KBM-7 (cell line): ENCODE measurements around the gene CRB1.

Experiments
- DNase-seq: peaks from one replicate; pipeline ENCODE4 v3.0.0-alpha.2; 2015
- in situ Hi-C: fragments of 300-500 bp; cut with MboI; formaldehyde crosslinking; loops from 2 replicates; pipeline ENCODE4 v1.14.3; 2020; ENCODE audit warnings: low sequenced_read_pairs, low pct_unique_long_range_greater_than_20kb, mixed read lengths

CRB1 gene

DNA sequence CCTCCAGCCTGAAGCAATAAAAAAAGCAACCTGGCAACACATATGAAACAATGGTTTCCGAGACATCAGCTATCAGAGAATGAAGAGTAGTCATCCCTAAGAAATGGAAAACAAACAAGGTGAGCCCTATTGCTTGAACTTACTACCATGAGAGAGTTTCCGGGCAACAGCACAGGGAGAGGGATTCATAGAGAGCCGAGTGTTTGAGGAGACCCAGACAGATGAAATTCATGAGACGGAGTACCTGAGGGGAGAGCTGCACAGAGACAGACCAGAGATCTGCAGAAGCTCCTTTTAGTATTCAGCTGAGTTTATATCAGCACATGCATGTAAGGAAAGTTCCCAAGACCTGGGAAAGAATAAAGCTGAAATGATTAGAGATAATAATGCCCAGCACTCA, 19.8 kb downstream of the CRB1 start:
- in situ Hi-C loops = no loop called here
- DNase-seq = no peak

DNA sequence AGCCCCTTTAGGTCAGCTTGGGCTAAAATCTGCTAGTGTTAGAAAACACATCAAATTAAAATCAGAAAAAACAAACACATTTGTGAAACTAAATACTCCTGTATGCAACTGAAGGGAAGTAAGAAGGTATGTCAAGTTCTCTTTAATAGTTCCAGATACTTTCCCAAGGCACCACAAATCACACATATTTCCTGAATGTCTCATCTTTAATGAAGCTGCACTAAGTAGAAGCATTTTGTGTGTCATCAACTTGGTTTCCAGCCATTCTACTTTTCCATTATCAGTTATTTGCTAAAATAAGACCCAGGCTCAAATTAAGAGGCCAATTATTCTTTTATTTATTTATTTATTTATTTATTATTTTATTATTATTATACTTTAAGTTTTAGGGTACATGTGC, 34.7 kb downstream of the CRB1 start:
- no peak for DNase-seq
- in situ Hi-C loops = no loop called here

DNA sequence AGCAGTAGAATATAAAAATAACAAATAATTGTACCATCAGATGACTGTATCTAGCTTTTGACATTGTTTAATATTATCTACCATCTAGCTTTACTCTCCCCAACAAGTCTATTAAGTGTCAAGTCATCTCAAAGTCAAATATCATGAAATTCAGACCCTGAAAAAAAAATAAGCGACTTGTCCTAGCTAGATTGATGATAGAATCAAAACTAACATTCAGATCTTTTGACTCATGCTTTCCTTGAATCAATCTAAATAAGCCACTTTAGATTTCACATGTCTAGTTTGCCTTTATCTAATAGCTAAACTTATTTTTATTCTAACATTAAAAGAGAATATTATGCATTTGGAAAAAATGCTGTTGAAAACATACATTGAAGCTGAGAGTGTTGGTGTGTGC, 35.4 kb downstream of the CRB1 start:
- no peak for DNase-seq

DNA sequence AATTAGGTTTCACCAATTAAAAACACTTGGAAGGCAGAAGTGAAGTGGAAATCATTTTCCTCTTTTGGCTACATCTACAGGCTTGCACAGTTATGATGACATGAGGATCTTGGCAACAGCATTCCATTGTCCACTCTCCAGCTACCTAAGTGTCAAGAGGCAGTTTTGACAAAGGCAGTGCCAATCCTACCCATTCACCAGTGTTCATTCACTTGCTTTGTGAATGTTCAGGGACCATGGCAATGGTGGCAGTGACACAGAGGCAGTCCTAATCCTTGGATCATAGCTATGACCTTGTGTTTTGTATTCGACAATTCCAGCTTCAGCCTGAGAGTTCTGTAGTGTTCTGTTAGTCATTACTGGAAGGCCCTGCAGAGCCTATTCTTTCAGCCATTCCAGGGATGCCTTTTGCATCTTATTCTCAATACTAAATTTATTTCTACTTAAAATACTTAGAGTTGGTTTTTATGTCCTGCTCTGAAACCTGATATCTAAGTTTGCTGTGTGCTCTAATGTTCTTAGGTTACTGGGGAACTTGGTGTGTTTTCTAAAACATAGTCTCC, 36.7 kb downstream of the CRB1 start:
- DNase-seq = no peak
- in situ Hi-C loops = no loop called here

More for the DNA sequence above, 35.4 kb downstream of the CRB1 start:
- in situ Hi-C loops = no loop called here

DNA sequence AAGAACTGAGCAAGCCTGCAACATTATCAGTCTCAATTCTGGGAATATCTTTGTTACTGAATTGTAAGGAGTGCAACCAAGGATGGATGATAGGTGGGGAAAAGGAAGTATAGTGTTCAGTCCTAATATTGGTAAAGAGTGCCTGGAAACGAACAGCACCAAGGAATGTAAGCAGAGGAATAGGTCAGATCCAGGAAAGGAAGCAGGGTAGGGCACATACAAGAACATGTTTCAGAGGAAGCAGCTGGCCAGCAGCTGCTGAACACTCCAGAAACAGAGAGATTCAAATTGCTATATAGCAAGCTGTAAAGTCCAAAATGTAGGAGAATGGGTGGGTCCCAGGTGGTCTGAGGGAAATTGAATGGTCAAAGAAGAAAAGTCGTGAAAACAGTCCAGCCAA, 37.9 kb downstream of the CRB1 start:
- no peak for DNase-seq
- in situ Hi-C loops = no loop called here

DNA sequence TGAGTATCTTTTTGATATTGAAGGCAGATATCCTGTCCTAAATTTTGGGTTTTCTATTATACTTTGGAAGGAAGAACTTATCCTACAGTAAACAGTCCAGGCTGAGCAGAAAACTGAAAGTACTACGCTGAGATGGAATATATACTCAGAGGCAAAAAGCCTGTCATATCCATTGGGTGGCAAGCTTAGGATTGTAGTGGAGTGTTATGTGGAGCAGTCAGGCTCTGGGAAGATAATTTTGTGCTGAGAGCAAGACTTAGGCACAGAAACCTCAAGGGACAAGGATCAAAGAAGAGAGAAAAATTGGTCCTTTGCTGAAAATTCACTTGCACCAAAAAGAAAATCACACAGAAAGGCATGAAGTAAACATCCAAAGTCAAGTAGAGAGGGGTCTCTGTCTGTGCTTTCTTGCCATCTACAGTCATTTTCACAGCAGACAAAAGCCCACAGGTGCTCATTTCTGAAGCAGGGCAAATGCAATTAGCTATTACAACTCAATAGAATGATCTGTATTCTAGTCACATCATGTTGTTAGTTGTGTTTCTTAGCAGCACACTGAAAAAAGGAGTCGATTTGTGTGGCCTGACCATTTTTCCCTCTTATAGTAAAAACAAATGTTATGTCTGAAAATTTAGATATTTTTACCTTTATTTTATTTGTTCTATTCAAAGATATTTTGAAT, 38.5 kb downstream of the CRB1 start:
- no peak for DNase-seq

DNA sequence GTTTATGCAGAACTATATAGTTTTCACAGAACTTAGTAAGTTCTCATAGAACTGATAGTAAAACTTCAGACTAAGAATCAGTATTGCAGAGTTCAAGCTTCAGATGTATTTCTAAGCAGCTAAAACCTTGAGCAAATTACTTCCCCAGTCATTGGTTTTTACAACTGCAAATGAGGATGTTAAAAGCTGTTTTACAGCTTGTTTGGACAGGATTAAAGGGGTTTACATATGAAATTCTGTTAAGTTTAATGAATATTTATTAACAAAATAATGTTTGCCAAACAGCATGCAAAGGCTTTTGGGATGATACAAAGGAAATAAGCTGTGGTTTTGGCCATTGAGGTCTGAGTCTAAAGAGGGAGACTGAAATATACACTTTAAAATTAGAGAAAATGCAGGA, 39.1 kb downstream of the CRB1 start:
- in situ Hi-C loops = no loop called here
- no peak for DNase-seq

More for the DNA sequence above, 38.5 kb downstream of the CRB1 start:
- in situ Hi-C loops = no loop called here

DNA sequence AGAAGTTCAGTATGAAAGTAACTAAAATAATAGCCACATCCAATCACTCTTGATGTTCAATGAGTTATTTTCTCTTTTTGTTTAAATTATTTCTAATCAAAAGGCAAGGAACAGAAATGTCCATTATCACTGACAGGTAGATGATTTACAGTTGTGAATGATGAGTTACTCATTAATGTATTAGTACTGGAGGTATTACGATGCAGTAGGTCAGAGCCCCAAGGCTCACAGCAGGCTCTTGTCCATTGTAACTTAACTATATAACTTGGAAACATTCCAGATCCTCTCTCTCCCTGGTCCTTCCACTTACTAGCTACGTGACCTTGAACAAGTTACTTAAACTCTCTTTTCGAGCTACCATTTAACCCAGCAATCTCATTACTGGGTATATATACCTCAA, 39.5 kb downstream of the CRB1 start:
- in situ Hi-C loops = no loop called here

DNA sequence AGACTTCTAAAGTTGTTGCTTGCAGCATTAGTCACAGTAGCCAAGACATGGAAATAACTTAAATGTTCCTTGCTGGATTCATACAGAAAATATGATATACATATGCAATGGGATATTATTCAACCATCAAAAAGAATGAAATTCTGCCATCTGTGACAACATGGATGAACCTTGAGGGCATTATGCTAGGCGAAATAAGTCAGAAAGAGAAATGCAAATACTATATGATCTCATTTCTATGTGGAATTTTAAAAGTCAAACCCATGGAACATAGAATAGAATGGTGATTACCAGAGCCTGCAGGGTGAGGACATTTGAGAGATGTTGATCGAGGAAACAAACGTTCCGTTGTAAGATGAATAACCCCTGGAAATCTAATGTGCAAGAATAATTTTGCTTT, 43.0 kb downstream of the CRB1 start:
- no peak for DNase-seq
- in situ Hi-C loops = no loop called here

More for the DNA sequence above, 39.5 kb downstream of the CRB1 start:
- no peak for DNase-seq

DNA sequence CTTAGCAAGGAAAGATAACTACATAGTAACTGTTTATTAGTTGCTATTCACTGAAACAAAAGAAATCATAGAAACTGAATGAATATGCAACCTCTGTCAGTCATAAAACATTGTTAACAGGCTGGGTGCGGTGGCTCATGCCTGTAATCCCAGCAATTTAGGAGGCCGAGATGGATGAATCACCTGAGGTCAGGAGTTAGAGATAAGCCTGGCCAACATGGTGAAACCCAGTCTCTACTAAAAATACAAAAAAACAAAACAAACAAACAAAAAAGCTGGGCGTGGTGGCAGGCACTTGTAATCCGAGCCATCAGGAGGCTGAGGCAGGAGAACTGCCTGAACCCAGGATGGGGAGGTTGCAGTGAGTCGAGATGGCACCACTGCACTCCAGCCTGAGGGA, 44.1 kb downstream of the CRB1 start:
- in situ Hi-C loops = no loop called here
- DNase-seq = no peak

DNA sequence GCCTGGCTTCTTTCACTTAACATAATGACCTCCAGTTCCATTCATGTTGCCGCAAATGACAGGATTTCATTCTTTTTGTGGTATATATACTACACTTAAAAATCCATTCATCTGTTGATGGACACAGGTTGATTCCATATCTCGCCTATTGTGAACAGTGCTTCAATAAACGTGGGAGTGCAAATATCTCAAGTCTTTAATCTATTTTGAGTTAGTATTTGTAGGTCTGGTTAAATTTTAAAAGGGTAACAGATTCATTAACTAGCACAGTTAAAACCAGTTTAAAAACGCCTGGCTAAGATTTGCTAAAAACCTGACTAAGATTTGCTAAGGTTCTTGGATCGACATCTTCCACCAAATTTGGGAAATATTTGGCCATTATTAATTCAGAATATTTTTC, 45.7 kb downstream of the CRB1 start:
- no peak for DNase-seq
- in situ Hi-C loops = no loop called here

DNA sequence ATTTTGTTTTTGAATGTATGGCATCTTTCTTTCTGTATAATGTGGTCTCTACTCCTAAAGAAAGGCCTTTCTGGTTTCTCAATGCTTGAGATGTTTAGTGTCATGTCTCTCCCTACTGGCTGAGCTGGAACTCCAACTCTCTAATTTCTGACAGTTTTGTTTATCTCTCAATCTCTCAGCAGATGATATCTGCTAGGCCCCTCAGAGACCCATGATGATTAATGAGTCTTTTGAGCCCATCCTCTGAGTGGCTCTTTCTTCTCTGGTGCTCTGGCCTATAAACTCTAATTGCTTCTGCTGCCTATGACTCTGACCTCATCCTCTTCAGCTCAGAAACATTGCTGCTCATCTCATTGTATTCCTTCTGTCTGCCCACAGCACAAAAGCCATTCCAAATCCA, 46.6 kb downstream of the CRB1 start:
- no peak for DNase-seq
- in situ Hi-C loops = no loop called here

DNA sequence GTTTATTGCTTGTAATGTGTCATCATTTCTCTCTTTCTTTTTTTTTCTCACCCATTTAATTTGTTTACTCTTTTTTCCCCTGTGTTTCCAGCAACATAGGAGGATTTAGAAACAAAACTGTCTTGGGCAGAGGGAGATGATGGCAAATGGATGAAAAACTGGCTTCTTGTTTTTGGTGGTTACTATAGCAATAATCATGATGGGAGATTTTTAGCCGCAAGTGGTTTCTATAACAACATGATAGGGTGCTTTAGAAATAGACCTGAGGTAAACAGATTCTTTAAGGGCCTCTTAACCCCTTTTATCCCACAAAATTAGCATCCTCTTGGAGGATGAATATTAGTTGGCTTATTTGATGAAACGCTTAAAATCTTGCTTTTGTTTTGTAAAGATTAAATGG, 51.6 kb downstream of the CRB1 start:
- in situ Hi-C loops = no loop called here
- peak; percentile 8 for DNase-seq

DNA sequence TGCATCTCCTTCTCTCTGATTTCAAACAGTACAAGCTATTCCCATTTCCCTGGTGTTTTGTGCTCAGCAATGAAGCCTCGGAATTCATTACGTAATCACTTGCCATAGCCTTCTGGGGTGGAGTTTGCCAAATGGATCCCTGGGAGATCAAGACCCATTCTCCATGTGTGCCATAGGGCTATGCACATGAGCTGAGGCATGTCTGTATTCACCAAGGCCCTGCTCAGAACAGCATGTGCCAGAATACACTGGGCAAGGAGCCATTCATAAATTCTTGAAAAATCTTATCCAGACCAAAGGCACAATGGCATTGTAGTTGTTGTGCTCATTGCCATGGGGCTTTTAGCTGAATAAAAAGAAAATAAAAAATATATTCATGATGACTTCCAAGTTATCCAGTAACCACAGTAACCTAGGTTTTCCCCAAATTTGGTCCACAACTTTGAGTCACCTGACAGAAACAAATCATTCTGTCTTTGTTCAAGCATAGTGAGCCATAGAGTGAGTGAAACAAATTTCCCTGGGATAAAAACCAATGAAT, 53.0 kb downstream of the CRB1 start:
- DNase-seq = no peak
- in situ Hi-C loops = no loop called here

DNA sequence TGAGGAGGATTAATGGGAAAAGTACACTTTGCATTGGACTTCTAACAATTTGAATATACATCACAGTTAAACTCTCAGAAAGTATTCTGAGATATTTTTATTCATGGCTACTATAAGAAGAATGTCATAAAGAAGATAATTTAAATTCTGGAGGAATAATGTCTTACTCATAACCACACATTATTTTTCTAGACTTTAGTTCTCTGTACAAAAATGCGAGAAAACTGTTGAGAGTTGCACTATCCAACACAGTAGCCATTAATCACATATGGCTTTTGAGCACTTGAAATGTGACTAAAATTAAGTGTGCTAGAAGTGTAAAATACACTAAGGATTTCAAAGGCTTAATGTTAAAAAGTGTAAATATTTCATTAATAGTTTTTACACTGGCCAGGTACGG, 53.8 kb downstream of the CRB1 start:
- no peak for DNase-seq
- in situ Hi-C loops = no loop called here

DNA sequence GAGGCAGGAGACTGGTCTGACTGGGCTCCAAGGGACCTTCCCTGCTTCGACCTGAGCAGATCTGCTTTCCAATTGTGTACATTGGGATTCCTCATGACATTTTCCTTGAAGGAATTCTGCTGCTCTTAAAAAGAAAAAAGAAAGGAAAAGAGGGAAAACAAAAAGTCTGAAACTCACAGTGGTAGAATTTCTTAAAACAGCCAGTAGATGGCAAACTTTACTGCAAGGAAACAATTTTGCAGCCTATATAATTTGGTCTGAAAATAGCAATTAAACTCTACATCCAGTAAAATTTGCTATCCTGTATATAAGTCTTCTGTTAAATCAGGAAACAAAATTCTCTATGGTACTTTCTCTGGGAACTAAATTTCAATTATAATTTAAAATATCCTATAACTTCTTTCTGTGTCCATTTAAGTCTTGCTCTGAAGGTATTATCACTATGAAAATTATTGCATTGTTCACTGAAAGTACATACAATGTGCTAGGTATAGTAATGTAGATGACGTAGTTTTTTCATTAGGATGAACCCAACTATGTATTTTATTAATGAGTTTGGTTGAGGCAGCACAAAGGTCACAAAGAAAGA, 59.8 kb downstream of the CRB1 start:
- in situ Hi-C loops = no loop called here
- DNase-seq = peak; percentile 38

DNA sequence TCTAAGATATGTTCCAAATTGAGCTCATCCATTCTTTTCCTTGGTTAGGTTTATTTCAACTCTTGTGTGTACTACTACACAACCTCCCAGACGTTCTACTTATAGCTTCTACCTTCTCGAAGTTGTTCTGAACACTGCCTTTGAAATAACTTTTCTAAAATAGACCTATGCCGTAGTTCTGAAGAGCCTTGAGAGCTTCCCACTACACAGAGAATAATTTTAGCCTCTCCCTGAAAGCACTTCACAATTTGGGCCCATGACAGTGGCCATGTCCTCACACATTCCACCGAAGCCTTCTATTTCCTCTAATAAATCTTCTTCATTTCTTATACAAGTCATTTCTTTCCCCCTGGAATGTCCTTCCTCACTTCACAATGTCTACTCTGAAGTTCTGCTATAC, 62.2 kb downstream of the CRB1 start:
- DNase-seq = no peak
- in situ Hi-C loops = no loop called here

DNA sequence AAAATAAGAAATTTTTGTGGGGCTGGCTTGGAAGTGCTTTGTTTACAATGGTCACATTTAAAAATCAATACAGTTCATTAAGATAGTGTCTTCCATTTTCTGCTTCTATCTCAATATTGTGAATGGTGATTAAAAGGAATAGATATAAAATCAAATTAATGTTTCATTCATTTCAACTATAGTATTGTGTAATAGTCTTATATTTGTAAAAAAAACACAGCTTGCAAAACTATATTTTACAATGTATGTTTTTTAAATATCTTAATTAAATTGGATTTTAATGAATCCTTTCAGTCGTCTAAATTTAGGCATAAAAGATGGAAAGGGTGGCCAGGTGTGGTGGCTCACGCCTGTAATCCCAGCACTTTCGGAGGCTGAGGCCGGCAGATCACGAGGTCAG, 63.5 kb downstream of the CRB1 start:
- DNase-seq = no peak
- in situ Hi-C loops = no loop called here

DNA sequence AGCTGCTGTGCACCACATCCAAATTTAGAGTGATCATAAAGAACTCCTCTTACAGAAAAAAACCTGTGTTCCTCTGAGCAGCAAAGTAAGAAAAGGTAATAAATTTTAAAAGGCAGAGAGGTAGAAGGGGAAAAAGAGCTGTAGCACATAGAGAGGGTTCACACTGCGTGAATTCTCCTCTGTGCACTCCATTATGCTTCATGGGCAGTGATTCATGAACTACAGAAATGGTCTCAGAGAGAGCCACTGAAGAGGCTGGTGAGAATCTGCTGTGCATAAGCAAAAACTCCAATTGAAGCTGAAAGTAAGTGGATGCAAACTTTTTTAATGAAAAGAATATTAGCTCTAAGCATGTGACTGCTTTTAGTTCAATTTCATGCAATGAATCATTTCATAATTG, 65.0 kb downstream of the CRB1 start:
- in situ Hi-C loops = no loop called here
- no peak for DNase-seq

DNA sequence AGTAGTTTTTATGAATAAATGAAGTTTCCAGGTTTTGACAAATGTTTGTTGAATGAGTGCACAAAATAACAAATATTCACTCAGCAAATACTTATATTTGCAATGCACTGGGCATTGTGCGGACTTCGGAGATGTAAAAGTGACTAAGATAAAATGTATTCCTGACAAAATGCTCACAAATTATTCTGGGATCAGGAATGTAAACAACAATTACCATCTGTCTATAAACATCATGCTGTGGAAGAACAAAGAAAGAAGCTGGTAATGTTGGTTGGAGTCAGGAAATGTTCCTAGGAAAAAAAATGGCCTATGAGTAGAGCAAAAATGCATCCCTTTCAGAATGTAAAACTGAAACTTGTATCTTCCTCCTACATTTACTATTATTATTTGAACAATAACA, 68.5 kb downstream of the CRB1 start:
- in situ Hi-C loops = no loop called here
- DNase-seq = no peak
